Kidney tubule cell (primary cell): ENCODE data around the gene CELF5.
"Not testable (repeated sequence)": the region's sequence is repeated elsewhere in the genome, so short reads cannot be mapped to it uniquely, and the experiment has no call there.

ENCODE experiments used
- DNase-seq: peaks from one replicate; pipeline ENCODE4 v3.0.0-alpha.2; 2018; ENCODE audit warnings: low spot score

The CELF5 gene

DNA sequence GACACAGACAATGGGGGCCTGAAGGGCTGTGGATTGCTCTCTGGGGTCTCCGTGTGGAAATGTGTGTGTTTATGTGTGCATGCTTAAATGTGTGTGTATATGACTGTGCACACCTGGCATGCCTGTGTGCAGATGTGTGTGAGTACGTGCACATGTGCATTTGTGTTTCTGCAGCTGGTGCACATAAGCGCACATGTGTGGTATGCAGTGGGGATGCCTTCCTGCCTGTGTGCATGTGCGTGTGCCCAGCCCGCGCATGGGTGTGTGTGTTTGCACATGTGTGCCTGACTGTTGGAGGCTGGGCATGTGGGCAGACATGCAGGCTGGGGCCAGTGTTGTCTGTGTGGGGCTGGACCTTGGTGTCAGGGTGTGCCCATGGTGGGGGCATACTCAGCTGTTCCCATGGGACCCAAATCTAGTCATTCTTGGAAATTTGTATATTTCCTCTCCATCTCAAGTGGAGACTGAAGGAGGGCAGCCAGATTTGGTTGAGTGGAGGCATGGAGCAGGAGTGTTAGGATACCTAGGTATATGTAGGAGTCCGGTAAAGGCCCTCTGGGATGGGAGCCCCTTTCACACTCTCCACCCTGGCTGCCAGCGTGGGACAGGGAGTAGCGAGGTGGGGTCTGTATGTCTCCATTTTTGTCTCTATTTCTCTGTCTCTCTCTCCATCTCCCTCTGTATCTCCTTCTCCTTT, 49.9 kb downstream of the CELF5 start:
- DNase-seq: no peak

DNA sequence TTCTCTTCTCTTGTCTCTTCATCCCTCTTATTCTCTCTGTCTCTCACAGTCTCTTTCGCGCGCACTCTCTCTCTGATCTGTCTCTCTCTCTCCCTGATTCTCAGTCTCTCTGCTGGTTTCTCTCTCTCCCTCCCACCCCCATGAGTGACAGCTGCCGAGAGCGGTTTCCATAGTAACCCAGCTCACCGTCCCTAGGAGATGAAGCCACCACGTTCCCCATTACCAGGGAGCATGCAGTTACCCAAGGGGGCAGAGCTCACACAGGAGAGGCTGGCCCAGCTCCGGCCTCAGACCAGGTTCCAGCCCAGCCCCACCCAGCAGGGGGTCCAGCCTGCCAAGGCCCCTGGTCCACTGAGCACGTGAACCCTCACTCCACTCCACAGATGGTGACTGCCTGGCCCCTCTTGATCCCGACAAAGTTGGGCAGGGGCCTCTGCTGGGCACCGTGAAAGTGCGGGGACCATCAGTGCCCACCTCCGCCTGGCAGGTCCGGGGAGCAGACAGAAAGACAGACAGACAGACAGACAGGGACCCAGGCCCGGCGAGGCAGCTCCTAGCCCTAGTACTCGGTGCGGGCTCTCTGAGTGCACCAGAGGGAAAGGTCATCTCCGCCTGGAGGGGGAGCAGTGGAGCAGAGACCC, 50.6 kb downstream of the CELF5 start:
- peak; percentile 20 for DNase-seq

DNA sequence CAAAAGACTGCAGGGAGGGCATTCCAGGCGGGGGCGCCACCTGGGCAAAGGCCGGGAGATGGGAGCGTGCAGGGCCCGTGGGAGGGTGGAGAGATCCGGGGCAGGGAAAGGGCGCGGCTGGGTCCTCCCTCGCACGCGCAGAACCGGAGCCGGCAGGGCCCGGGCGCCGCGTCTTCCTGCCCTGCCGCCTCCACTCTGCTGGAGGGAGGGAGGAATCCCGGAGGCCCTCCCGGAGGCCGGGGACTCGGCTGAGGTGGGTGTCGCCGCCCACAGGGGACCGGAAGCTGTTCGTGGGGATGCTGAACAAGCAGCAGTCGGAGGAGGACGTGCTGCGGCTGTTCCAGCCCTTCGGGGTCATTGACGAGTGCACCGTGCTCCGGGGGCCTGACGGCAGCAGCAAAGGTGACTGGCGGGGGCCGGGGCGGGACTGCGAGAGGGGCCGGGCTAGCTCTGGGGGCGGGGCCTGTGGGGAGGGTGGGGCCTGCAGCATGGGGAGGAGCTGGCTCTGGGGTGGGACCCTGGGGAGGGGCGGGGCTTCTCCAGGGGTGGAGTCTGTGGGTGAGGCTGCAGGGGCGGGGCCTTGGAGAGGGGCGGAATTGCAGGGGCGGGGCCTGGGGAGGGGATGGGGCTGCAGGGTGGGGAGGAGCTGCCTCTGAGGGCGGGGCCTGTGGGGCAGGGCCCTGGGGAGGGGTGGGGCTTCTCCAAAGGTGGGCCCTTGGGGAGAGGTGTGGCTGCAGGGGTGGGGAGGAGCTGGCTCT, 51.3 kb downstream of the CELF5 start:
- peak; percentile 75 for DNase-seq

GRCh38 chr19:3276341-3276799, 51.9 kb downstream of the CELF5 start:
- DNase-seq: peak; percentile 39

DNA sequence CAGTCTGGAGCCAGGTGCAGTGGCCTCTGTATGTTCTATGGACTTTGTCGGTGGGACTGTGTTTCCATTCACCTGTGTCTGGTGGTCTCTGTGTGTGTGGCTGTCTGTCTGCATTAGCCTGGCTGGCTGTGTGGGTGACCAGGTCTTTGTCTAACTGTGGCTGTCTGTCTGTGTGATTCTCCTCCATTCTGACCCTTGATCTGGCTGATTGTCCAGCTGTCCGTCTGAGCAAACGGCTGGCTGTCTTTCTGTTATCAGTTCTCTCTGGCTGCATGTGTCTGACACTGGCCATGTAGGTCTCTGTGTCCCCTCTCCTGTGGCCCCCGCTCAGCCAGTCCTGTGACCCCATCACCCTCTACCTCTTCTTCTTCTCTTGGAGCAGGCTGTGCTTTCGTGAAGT, 53.2 kb downstream of the CELF5 start:
- DNase-seq: no peak

DNA sequence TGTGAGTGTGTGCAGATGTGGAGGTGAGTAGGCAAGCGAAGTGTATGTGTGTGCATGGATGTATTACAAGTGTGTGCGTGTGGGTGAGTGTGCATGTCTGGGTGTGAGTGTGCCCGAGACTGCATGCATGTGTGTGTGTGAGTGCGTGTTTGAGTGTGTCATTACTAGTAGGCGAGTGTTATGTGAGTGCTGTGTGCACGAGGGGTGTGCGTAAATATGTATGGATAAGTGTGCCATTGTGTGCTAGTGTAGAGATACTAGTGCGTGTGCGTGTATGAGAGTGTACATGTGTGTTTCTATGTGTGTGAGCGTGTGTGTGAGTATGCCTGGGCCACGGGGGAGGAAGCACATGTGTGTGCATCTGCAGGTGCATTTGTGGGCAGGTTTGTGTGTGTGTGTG, 53.8 kb downstream of the CELF5 start:
- no peak for DNase-seq

GRCh38 chr19:3278749-3279148, 54.3 kb downstream of the CELF5 start:
- DNase-seq: no peak

- DNase-seq: no peak
These were observed 54.8 kb downstream of the CELF5 start for GRCh38 chr19:3279306-3279705.

DNA sequence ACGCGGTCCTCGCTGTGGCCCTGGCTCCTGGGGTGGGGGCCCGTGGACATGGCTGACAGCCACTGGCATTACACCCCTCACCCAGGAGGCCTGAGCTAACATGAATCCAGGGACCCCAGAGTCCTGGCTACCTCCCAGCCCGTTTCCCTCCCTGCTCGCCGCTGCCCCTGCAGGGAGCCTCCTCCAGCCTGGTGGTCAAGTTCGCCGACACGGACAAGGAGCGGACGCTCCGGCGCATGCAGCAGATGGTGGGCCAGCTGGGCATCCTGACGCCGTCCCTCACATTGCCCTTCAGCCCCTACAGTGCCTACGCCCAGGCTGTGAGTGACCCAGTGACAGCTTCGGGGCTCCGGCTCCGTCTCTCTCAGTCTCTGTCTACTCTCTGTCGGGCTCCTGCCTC, 56.6 kb downstream of the CELF5 start:
- DNase-seq: no peak

DNA sequence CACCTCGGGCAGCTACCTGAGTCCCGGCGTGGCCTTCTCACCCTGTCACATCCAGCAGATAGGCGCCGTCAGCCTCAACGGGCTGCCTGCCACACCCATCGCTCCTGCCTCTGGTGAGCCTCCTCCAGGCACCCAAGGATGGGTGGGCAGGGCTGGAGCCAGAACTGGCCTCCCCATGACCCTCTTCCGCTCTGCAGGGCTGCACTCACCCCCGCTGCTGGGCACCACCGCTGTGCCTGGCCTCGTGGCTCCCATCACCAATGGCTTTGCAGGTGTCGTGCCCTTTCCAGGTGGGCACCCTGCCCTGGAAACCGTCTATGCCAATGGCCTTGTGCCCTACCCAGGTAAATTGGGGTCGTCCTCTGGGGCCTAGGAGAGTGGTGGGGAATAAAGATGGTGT, 57.7 kb downstream of the CELF5 start:
- DNase-seq: no peak

DNA sequence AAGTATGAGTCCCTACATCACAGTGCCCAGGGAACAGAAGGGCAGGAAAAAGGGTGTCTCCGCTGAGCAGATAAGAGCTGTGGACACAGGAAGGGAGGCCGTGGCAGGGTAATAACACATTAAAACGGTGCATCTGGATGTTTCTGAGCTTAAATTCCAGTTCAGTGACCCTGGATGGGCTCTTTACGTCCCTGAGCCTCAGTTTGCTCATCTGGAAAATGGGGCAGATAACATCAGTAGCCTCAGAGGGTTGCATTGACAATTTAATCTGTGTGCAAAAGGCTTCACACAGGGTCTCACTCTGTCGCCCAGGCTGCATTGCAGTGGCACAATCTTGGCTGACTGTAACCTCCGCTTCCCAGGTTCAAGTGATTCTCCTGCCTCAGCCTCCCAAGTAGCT, 58.1 kb downstream of the CELF5 start:
- no peak for DNase-seq

DNA sequence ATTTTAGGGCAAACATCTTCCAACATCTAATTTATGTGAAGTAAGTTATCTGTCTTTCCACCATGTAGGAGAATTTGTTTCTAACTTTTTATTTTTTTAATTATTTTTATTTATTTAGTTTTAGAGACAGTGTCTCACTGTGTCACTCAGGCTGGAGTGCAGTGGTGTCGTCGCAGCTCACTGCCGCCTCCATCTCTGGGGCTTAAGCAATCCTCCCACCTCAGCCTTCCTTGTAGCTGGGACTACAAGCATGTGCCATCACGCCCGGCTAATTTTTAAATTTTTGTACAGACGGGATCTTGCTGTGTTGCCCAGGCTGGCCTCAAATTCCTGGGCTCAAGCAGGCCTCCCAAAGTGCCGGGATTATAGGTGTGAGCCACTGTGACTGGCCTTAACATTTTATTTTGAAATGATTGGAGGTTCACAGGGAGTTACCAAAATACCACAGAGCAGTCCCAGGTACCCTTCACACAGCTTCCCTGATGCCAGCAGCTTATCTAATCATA, 58.8 kb downstream of the CELF5 start:
- no peak for DNase-seq

DNA sequence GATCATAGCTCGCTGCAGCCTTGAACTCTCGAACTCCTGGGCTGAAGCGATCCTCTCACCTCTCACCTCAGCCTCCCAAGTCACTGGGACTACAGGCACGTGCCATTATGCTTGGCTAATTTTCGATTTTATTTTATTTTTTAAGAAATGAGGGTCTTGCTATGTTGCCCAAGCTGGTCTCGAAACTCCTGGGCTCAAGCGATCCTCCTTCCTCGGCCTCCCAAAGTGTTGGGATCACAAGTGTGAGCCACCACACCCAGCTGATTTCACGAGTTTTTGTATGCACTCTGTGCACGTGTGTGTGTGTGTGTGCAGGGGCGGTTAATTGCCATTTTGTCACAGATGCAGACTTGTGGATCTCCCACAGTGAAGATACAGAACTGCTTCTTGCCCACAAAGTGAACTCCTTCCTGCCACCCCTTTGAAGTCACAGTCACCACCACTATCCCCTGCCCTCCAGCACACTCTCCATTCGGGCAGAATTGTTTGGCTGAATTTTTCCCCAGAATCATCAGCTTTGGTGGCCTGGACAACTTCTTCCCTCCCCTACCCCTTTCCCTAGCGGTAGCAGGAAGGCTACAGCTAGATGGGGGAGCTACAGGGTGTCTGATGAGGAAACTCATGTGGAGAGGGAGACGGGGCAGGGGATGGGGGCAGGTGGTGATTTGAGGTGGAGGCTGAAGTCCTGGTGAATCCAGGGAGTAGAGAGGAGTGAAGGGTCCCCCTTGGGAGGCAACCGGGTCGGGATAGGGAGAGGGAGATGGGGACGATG, 59.6 kb downstream of the CELF5 start:
- DNase-seq: no peak

GRCh38 chr19:3284759-3285646, 60.5 kb downstream of the CELF5 start:
- peak; percentile 78 for DNase-seq

- no peak for DNase-seq
These were observed 61.3 kb downstream of the CELF5 start for GRCh38 chr19:3285647-3286176.

- no peak for DNase-seq
These were observed 63.4 kb downstream of the CELF5 start for GRCh38 chr19:3287814-3288213.

DNA sequence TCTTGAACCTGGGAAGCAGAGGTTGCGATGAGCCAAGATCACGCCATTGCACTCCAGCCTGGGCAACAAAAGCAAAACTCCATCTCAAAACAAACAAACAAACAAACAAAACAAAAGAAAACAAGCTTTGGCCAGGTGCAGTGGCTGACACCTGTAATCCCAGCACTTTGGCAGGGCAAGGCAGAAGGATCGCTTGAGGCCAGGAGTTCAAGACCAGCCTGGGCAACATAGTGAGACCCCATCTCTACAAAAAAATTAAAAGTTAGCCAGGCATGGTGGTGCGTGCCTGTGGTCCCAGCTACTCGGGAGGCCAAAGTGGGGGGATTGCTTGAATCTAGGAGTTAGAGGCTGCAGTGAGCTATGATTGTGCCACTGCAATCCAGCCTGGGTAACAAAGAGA, 64.0 kb downstream of the CELF5 start:
- DNase-seq: not testable (repeated sequence)

DNA sequence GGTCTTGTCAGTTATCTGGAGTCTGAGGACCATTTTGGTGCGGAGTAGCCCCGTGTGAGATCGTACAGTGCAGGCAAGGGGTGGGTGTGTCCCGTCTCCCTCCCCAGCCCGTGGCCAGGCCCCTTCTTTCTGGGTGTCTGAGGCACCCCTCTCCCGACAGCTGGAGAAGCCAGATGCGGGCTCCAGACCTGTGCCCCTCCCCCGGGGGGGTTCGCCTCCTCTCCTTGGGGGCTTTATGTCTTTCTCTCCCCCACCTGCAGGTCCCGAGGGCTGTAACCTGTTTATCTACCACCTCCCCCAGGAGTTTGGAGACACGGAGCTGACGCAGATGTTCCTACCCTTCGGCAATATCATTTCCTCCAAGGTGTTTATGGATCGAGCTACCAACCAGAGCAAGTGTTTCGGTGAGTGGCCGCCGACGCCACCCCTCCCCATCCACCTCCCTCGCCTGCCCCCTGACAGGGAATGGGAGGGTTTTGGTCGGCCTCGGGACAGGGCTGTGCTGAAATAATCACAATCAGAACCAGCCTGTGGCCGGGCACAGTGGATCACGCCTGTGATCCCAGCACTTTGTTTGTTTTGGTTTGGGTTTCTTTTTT, 65.6 kb downstream of the CELF5 start:
- DNase-seq: peak; percentile 9

GRCh38 chr19:3290858-3291257, 66.4 kb downstream of the CELF5 start:
- not testable (repeated sequence) for DNase-seq

- no peak for DNase-seq
These were observed 67.2 kb downstream of the CELF5 start for GRCh38 chr19:3291644-3292043.
